Prostate gland (tissue), 2 donors: ENCODE results near the gene UMODL1. TPM values are rescaled to one million over a fixed set of nuclear protein-coding genes. Genes with fewer than 3 reads are reported as not detected.

Experiments used
- DNase-seq: peaks from one replicate; pipeline ENCODE4 v3.0.0-alpha.2; 2019; ENCODE audit warnings: low spot score
- H3K27ac ChIP-seq, 2 donors: fragments of 200-600 bp; sonication (generic); 2 replicates each; pipeline ENCODE4 v1.5.1; 2017 to 2019
- H3K27me3 ChIP-seq: fragments of 200-600 bp; sonication (generic); replicated peaks from 2 replicates; pipeline ENCODE4 v1.5.1; 2019; ENCODE audit not compliant: insufficient read depth
- H3K36me3 ChIP-seq, 2 donors: fragments of 200-600 bp; sonication (generic); 1 replicate in 1 of 2; 2 replicates in 1 of 2; pipeline versions ENCODE4 v1.5.1 to v1.8.1; 2017 to 2019
- H3K4me1 ChIP-seq: fragments of 200-600 bp; sonication (generic); replicated peaks from 2 replicates; pipeline ENCODE4 v1.5.1; 2019
- H3K4me3 ChIP-seq, 2 donors: fragments of 200-600 bp; sonication (generic); 2 replicates each; pipeline ENCODE4 v1.5.1; 2017 to 2019
- H3K9me3 ChIP-seq: fragments of 200-600 bp; sonication (generic); 2 replicates; pipeline ENCODE4 v1.5.1; 2017
- CTCF ChIP-seq, 4 experiments: fragments of 200-600 bp in 2 of 4; fragments of 450-650 bp in 2 of 4; sonication (generic) in 2 of 4; IDR thresholded peaks; 1 replicate in 3 of 4; 2 replicates in 1 of 4; pipeline ENCODE4 v1.5.1; 2016 to 2019; ENCODE audit warnings: antibody characterized with exemption in 4 of 4, mild to moderate bottlenecking in 2 of 4, moderate library complexity in 2 of 4
- POLR2A ChIP-seq: fragments of 450-650 bp; IDR thresholded peaks from one replicate; pipeline ENCODE4 v1.6.1; 2016; ENCODE audit warnings: antibody characterized with exemption, mild to moderate bottlenecking
- POLR2AphosphoS5 ChIP-seq: sonication (generic); formaldehyde crosslinking; IDR thresholded peaks from one replicate; pipeline ENCODE4 v1.6.1; 2017; ENCODE audit warnings: antibody characterized with exemption
- WGBS: methylation state at CpG from one replicate; pipeline ENCODE4 v1.1.5; 2018; 5-methylcytosine and 5-hydroxymethylcytosine counted together
- intact Hi-C: fragments of 100-400 bp; cut with DNase I; formaldehyde crosslinking; loops from one replicate; pipeline ENCODE4 v1.14.2; 2022
- total RNA-seq, 2 donors: library from RNA; depleted of rRNA; stranded (reverse); fragments of >200 nt; gene quantifications; one replicate each; pipeline ENCODE4 v1.1.0, GENCODE V29; 2016

Gene UMODL1
- total RNA-seq, 2 donors from 2014 or later: 0.14 to 0.57 TPM

DNA sequence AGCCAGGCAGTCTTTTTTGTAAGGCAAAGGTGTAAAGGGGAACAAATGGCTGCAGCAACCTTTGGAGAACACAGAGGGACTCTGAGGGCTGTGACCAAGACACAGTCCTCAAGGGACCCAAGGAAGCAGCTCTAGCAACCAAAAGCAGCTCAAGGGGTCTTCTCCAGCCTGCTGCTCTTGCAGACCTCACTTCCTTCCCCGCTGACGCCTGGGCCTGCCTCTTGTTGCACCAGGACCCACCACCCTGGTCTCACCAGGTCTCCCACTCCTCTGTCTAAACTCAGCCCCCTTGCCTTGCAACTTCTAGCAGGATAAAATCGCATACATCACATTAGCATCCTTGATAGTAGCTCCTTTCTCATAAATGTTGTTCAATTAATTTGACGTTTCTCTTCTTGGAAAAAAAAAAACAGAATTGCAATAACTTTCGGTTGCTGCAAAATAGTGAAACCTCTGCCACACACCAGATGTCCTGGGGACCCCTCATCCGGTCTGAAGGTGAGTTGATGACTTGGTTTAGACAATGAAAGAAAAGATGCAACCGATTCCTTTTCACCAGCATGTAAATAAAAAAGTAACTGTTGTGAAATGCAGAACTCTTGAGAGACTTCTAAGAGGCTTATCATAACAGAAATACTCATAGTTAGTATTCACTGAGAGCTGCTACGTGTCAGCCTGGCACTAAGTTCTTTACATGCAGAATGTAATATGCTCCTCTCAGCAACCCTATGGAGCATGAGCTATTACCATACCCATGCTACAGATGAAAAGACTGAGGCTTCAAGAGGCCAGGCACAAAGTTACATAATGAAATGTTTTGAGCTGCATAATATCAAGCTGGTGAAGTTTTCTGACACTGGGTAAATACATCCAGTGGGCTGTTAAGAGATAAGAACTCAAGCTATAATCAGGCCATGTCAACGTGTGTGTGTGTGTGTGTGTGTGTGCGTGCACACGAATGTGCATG lies 58.5 kb downstream of the UMODL1 start:
- intact Hi-C loops: loop anchor here (10.0 kb wide), 1 partner anchor 515 kb away; no protein-coding TSS in a partner anchor
- H3K27ac ChIP-seq: no peak overlapping the region
- H3K4me3 ChIP-seq: no peak overlapping the region
- WGBS: 81% methylated on average over 11 of the region's 11 CpGs
- H3K4me1 ChIP-seq: no peaks in the 10 kb centered on the region
- H3K9me3 ChIP-seq: no peaks in the 10 kb centered on the region
- no peak for TF ChIP-seq CTCF (IDR thresholded peaks at IDR 0.05)
- no peak for TF ChIP-seq POLR2A
- TF ChIP-seq POLR2AphosphoS5: no peak
- H3K27me3 ChIP-seq: no peaks in the 10 kb centered on the region
- DNase-seq: no peak
- no peaks in the 10 kb centered on the region for H3K36me3 ChIP-seq

- intact Hi-C loops: no loop called here
- H3K4me1 ChIP-seq: no peaks in the 10 kb centered on the region
These were observed 59.3 kb downstream of the UMODL1 start for GRCh38 chr21:42130441-42130840.

DNA sequence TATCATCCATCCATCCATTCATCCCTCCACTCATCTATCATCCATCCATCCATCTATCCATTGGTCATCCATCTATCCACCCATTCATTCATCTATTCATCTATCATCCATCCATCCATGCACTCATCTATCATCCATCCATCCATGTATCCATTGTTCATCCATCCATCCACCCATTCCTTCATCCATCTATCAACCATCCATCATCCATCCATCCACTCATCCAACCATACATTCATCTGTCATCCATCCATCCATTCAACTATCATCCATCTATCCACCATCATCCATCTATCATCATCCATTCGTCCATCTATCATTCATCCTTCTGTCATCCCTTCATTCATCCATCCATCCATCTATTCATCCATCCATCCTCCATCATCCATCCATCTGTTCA lies 61.1 kb downstream of the UMODL1 start:
- Histone ChIP-seq H3K9me3 (no peaks in the 10 kb centered on the region), H3K27me3 (no peaks in the 10 kb centered on the region), H3K27ac (no peak overlapping the region), H3K4me3 (no peak overlapping the region), H3K4me1 (no peaks in the 10 kb centered on the region), H3K36me3 (no peaks in the 10 kb centered on the region)
- TF ChIP-seq POLR2A (no peak), CTCF (IDR thresholded peaks at IDR 0.05) (no peak), POLR2AphosphoS5 (no peak)
- 94% methylated on average over 1 of the region's 1 CpG for WGBS
- no peak for DNase-seq
- intact Hi-C loops: no loop called here

More at GRCh38 chr21:42130441-42130840, 59.3 kb downstream of the UMODL1 start:
- no peaks in the 10 kb centered on the region for H3K36me3 ChIP-seq
- WGBS: 77% methylated on average over 6 of the region's 6 CpGs
- DNase-seq: no peak
- no peaks in the 10 kb centered on the region for H3K9me3 ChIP-seq
- TF ChIP-seq CTCF (IDR thresholded peaks at IDR 0.05) (no peak), POLR2A (no peak), POLR2AphosphoS5 (no peak)
- H3K4me3 ChIP-seq: no peak overlapping the region
- H3K27ac ChIP-seq: no peak overlapping the region
- no peaks in the 10 kb centered on the region for H3K27me3 ChIP-seq

- intact Hi-C loops: no loop called here
- 78% methylated on average over 8 of the region's 8 CpGs for WGBS
- no peak overlapping the region for H3K4me3 ChIP-seq
These were observed 62.0 kb downstream of the UMODL1 start for GRCh38 chr21:42133131-42133530.

More at GRCh38 chr21:42133131-42133530, 62.0 kb downstream of the UMODL1 start:
- DNase-seq: no peak
- no peaks in the 10 kb centered on the region for H3K4me1 ChIP-seq
- H3K9me3 ChIP-seq: no peaks in the 10 kb centered on the region
- no peaks in the 10 kb centered on the region for H3K27me3 ChIP-seq
- H3K36me3 ChIP-seq: no peaks in the 10 kb centered on the region
- TF ChIP-seq POLR2A (no peak), POLR2AphosphoS5 (no peak), CTCF (IDR thresholded peaks at IDR 0.05) (no peak)
- H3K27ac ChIP-seq: no peak overlapping the region
